Measurements from ENCODE around the gene BATF3.

DNA sequence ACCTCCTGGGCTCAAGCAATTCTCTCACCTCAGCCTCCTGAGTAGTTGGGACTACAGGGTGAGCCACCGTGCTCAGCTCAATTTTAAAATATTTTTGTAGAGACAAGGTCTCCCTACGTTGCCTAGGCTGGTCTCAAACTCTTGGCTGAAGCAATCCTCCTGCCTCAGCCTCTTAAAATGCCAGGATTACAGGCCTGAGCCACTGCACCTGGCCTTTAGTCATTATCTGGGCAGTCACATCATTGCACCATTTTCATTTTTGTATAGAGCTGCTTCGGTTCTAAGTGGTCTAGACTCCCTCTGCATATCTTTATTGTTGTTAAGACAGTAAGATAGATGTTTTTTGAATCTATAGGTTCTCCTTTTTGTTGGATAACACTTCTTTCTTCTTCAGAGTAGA is 51.2 kb downstream of the BATF3 start:
- TF ChIP-seq EZH2 (IDR thresholded peaks at IDR 0.05; ENCODE audit: insufficient read depth, poor library complexity, severe bottlenecking), result no peak
- no peak for TF ChIP-seq EZH2phosphoT487 (IDR thresholded peaks at IDR 0.05; ENCODE audit: insufficient read depth, low read depth)
